ENCODE data around the gene SCN2B.

GRCh38 chr11:118135051-118135795 is 41.2 kb downstream of the SCN2B start:
- TF ChIP-seq EP300 (IDR thresholded peaks at IDR 0.05; ENCODE audit: low read depth), result no peak
- TF ChIP-seq POLR2A (IDR thresholded peaks at IDR 0.05), result no peak

Data from transverse colon (tissue), 1 donor.